Muscle of leg (tissue), 11 donors: ENCODE results near the gene SLC9A5. TPM values are rescaled to one million over a fixed set of nuclear protein-coding genes. Genes with fewer than 3 reads are reported as not detected.
A peak's percentile ranks its signal among the peaks of the same experiment; 100 is the strongest.

Experiments used
- DNase-seq: peaks from one replicate; pipeline ENCODE4 v3.0.0; 2013
- H3K27ac ChIP-seq: one replicate; pipeline ENCODE4 v1.5.1; 2013; ENCODE audit warnings: mild to moderate bottlenecking, low read length, control low read depth
- H3K27me3 ChIP-seq: one replicate; pipeline ENCODE4 v1.6.1; 2013; ENCODE audit warnings: low read length; ENCODE audit not compliant: control insufficient read depth, insufficient read depth
- H3K36me3 ChIP-seq: one replicate; pipeline ENCODE4 v1.6.1; 2013; ENCODE audit warnings: low read length; ENCODE audit not compliant: control insufficient read depth, insufficient read depth
- H3K4me1 ChIP-seq: one replicate; pipeline ENCODE4 v1.6.1; 2013; ENCODE audit warnings: low read length; ENCODE audit not compliant: control insufficient read depth, insufficient read depth
- H3K4me3 ChIP-seq: one replicate; pipeline ENCODE4 v1.5.1; 2013; ENCODE audit warnings: low read length, control low read depth
- H3K9me3 ChIP-seq: replicated peaks from 2 replicates; pipeline ENCODE4 v1.6.1; 2013; ENCODE audit warnings: low read depth, low read length; ENCODE audit not compliant: control insufficient read depth
- WGBS: methylation state at CpG from one replicate; pipeline ENCODE4 v1.1.5; 2013; ENCODE audit warnings: missing lambda C conversion rate; ENCODE audit not compliant: insufficient coverage; 5-methylcytosine and 5-hydroxymethylcytosine counted together
- polyA plus RNA-seq, 8 donors: library from polyadenylated mRNA; unstranded; fragments of 120-200 nt; gene quantifications; one replicate each; pipeline versions ENCODE4 v1.2.1 to v1.2.3, GENCODE V29; 2013; ENCODE audit warnings: inconsistent platforms in 1 of 8, low replicate concordance in 1 of 8; ENCODE audit not compliant: insufficient read length in 8 of 8, insufficient read depth in 1 of 8
- total RNA-seq: library from RNA; stranded (reverse); fragments of 120-200 nt; gene quantifications from one replicate; pipeline ENCODE4 v1.2.4, GENCODE V29; 2013

SLC9A5 gene
- total and polyA plus RNA-seq, 9 donors: 0.40 to 1.8 (median 1.0) TPM

DNA sequence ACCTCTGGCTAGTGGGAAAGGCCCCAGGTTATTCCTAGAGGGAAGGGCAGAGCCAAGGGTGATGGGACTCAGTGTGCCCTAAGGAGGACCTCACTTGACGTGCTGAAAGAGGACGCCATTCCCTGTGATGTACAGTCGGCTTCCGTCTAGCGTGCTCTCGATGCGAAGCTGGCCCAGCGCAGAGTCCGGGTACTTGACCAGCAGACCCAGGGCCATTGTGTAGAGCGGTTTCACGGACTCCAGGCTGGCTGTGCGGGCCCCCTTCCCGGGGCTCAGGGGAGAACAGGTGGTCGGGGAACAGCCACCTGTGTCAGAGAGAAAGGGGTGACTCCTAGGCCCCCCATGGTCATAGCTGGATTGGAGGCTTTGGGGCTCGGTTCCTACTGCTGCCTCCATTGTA is 50.5 kb downstream of the SLC9A5 start:
- H3K36me3 ChIP-seq: no peaks in the 10 kb centered on the region
- H3K27ac ChIP-seq: no peak overlapping the region
- peaks cover 10% of the 10 kb centered on the region for H3K4me1 ChIP-seq
- no peaks in the 10 kb centered on the region for H3K9me3 ChIP-seq
- H3K27me3 ChIP-seq: peaks cover 5% of the 10 kb centered on the region
- 91% methylated on average over 14 of the region's 15 CpGs for WGBS
- DNase-seq: no peak
- no peak overlapping the region for H3K4me3 ChIP-seq

DNA sequence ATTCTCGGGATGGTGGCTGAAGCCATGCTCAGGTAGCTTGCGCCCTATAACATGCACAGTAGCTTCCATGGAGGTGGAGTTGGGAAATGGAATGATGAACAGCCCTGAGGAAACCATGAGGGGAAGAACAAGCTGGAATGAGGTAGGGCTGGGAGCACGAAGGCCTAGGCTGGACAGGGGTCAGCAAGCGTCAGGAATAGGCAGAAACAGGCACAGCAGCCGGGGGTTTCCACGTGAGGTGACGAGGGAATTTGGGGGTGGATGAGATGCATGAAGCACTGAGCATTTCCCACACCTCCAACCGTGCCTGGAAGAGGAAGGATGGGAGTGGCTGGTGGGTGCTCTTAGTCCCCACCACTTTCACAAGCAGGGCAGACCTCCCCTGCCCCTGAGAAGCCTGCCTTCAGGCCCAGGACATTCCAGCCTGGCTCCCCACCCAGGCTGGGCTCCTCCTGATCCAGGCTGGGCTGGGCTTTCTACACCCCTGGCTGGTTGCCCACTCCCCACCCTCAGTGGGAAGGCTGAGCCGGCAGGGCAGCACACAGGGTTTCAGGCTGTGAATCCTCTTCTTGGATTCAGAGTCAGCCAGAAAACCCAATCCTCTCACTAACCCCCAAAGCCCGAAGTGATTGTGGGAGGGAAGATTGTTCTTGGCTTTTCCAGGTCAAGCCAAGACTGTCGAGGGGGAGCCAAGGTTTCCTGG is 52.5 kb downstream of the SLC9A5 start:
- H3K27me3 ChIP-seq: no peaks in the 10 kb centered on the region
- no peak overlapping the region for H3K4me3 ChIP-seq
- no peak overlapping the region for H3K27ac ChIP-seq
- 90% methylated on average over 4 of the region's 11 CpGs for WGBS
- peaks cover 7% of the 10 kb centered on the region for H3K4me1 ChIP-seq
- DNase-seq: peak; percentile 73
- H3K9me3 ChIP-seq: no peaks in the 10 kb centered on the region
- H3K36me3 ChIP-seq: no peaks in the 10 kb centered on the region

DNA sequence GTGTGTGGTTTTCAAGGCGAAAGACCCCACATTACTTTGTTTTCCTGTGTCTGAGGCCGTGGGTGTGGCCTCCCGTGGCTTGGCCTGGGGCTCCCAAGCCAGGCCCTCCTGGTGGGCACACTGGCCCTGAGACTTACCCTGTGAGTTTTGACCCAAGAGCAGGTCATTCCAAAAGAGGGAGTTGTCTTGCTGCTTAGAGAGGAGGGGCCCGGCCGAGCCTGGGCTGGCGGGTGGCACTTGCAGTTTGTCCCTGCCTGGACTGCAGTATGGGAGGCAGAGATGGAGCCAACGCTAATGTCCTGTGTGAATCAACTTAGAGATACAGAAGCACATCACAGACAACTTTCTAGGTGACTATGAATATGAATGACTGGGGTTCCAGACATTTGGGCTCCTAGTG is 53.3 kb downstream of the SLC9A5 start:
- H3K27me3 ChIP-seq: no peaks in the 10 kb centered on the region
- DNase-seq: no peak
- 71% methylated on average over 5 of the region's 7 CpGs for WGBS
- H3K4me3 ChIP-seq: no peak overlapping the region
- no peaks in the 10 kb centered on the region for H3K9me3 ChIP-seq
- no peak overlapping the region for H3K27ac ChIP-seq
- H3K4me1 ChIP-seq: peaks cover 7% of the 10 kb centered on the region
- H3K36me3 ChIP-seq: no peaks in the 10 kb centered on the region

DNA sequence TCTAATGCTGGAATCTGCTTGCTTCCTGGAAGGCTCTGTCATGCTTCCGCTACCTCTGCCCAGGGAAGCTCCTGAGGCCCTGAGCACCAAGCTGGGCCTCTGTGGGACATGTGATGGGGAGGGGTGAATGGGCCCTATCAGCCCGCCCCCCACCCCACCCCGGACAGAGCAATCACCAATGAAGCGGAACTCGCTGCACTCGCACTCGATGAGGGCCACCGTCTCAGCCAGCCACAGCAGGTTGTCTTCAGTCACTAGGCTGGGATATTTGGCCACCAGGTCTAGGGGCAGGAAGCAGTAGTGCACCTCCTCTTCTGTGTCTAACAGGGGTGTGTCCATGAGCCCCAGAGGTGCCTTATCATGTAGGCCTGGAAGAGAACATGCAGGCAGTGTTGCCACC is 54.2 kb downstream of the SLC9A5 start:
- no peaks in the 10 kb centered on the region for H3K9me3 ChIP-seq

DNA sequence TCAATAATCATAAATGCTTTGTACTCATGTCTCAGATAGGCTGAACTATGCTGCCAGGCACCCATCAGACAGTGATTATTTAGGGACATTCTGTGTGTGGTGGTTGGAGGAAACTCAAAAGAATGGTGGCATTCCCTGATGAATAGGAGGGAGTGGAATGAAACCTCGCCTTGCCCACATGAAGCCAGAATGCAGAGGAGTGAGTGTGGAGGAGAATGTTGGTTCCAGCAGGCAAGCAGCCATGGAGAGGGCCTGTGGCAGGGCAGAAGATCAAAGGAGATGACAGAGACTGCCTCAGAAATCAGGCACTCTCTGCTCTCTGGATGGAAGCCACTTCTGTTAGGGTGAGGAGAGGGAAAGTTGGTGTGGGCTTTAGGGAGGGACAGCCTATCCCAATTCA is 55.2 kb downstream of the SLC9A5 start:
- no peaks in the 10 kb centered on the region for H3K9me3 ChIP-seq
- H3K4me1 ChIP-seq: peaks cover 7% of the 10 kb centered on the region
- no peaks in the 10 kb centered on the region for H3K36me3 ChIP-seq
- 57% methylated on average over 1 of the region's 1 CpG for WGBS
- no peak overlapping the region for H3K4me3 ChIP-seq
- no peak for DNase-seq
- no peak overlapping the region for H3K27ac ChIP-seq
- H3K27me3 ChIP-seq: no peaks in the 10 kb centered on the region

More for the DNA sequence above, 54.2 kb downstream of the SLC9A5 start:
- no peak for DNase-seq
- Histone ChIP-seq H3K4me3 (no peak overlapping the region), H3K27ac (no peak overlapping the region), H3K4me1 (peaks cover 7% of the 10 kb centered on the region), H3K36me3 (no peaks in the 10 kb centered on the region), H3K27me3 (no peaks in the 10 kb centered on the region)
- no CpG with 5 or more reads among the region's 8 CpGs for WGBS

DNA sequence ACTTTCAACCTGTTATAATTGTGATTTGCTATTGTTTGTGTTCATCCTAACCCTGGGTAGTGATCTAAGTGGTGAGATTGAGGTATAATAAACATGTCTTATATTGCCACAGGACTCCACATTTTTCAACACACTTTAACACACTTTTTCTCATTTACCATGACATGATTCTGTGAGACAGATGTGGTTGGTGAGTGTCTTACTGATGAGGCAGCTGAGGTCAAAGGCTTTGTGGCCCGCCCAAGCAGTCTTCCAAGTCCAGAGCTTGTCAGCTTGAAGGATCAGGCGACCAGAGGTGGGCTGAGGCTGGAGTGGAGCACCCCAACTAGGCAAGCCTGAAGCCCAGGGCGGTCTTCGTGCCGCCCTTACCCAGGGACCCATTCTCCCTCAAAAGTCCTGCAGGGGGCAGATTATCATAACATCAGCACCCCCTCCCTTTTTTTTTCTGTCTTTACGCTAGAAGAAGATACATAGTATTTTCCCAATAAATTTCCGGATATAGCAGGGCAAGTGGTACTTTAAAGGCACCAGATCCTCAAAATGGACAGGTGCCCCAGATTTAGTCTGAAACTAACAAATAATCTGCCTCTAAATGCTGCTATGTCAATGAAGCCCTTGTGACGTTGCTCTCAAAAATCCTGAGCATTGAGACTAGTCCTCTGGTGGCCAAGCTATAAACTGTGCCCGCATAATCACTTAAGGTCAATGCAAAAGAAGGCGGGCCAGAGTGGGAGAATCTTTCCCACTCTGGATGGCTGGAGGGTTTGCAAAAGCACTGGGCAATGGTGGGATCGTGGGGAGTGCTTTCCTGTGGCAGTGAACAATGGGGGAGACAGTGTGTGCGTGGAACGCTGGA is 56.7 kb downstream of the SLC9A5 start:
- DNase-seq: no peak
- Histone ChIP-seq H3K36me3 (no peaks in the 10 kb centered on the region), H3K27ac (no peak overlapping the region), H3K9me3 (no peaks in the 10 kb centered on the region), H3K4me3 (no peak overlapping the region), H3K4me1 (peaks cover 7% of the 10 kb centered on the region), H3K27me3 (no peaks in the 10 kb centered on the region)
- WGBS: 85% methylated on average over 9 of the region's 13 CpGs

DNA sequence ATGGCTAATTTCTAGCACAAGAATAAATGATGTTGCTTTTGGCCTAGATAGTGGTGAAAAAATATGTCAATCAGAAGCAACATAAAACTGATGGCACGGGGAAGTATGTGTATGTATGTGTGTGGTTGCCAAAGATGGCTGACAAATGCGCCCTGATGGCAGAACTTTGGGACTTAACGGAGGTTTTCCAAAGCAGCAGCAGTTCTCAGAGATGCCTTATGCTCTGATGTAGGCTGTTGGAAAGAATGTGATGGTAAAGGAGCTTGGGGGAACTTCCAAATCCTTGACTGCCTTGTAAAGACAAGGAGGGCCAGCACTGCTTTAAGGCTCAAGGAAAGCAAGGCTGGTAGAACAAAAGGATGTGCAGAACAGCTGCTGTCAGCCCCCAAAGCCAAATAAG is 61.8 kb downstream of the SLC9A5 start:
- DNase-seq: no peak
- WGBS: 77% methylated on average over 3 of the region's 3 CpGs

DNA sequence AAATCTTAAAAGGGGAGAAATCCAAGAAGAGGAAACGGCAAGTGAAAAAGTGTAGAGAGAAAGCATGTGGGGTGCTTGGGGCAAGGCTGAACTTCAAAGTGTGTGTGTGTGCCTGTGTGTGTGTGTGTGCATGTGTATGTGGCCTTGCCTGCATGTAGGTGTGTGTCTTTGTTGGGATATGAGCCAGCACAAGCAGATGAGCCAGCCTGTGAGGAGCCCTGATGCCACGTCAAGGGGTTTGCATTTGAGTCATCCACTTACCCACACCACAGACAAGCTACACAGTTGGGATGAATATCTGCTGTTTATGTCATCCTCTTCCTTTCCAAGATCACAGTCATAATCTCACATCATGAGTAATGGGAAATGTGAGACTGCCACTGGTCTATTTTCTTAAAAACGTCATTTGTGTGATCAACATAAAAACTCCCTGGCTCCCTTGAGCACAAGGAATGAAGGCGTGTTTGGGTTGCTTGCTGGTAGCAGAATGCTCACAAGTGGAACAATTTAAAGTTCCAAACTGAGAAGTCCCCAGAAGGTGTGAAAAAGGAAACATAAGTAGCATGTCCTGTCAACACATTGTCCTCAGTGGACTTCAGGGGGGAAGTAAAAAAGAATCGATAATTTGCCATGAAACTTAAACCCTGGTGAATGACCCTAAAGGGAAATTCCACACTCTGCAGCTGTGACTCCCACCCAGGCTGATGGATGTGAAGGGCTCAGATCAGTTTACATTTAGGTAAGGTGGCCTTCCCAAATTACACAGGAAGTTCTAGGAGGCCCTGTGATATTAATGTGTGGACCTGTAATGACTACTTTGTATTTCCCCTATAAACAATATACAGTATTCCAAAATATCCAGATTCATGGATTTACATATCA is 63.1 kb downstream of the SLC9A5 start:
- Histone ChIP-seq H3K27ac (no peak overlapping the region), H3K4me1 (no peaks in the 10 kb centered on the region), H3K27me3 (peaks cover 3% of the 10 kb centered on the region), H3K36me3 (no peaks in the 10 kb centered on the region), H3K4me3 (no peak overlapping the region), H3K9me3 (no peaks in the 10 kb centered on the region)
- DNase-seq: peak; percentile 74
- 29% methylated on average over 2 of the region's 5 CpGs for WGBS

More for the DNA sequence above, 61.8 kb downstream of the SLC9A5 start:
- Histone ChIP-seq H3K27ac (no peak overlapping the region), H3K36me3 (no peaks in the 10 kb centered on the region), H3K9me3 (no peaks in the 10 kb centered on the region), H3K4me1 (no peaks in the 10 kb centered on the region), H3K27me3 (no peaks in the 10 kb centered on the region), H3K4me3 (no peak overlapping the region)

DNA sequence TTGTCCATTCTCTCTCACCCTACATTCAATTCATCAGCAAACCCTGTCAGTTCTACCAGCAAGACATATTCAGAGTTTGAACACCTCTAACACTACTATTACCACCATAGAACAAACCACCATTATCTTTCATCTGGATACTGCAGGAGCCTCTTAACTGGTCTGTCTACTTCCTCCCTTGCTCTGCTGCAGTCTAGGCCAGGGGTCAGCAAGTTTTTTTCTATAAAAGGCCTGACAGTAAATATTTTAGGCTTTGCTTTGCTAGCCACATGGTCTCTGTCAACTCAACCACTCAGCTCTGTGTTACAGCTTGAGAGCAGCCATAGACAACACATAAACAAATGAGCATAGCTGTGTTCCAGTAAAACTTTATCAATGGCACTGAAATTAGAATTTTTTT is 63.9 kb downstream of the SLC9A5 start:
- Histone ChIP-seq H3K27me3 (peaks cover 3% of the 10 kb centered on the region), H3K27ac (no peak overlapping the region), H3K4me1 (no peaks in the 10 kb centered on the region), H3K9me3 (no peaks in the 10 kb centered on the region), H3K36me3 (no peaks in the 10 kb centered on the region), H3K4me3 (no peak overlapping the region)
- peak; percentile 34 for DNase-seq

DNA sequence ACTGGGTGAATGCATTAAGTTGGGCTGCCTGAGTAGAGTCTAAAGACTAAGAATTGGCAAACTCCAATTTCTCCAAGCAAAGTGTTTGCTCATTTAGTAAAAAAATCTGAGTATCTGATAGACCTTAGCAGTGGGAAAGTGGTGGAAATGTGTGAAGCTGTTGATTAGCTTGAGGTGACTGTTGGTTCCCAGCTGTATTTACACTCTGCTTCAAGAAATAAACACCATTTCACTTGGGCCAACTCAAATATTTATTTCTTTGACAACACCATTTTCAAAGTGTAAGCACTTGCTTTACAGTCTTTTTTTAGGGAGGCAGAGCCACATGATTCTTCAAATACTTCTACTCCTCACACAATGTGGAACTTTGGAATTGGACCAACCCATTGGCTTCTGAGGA is 69.1 kb downstream of the SLC9A5 start:
- Histone ChIP-seq H3K9me3 (no peaks in the 10 kb centered on the region), H3K4me1 (no peaks in the 10 kb centered on the region), H3K4me3 (no peak overlapping the region), H3K27ac (no peak overlapping the region), H3K27me3 (peaks cover 10% of the 10 kb centered on the region), H3K36me3 (no peaks in the 10 kb centered on the region)
- DNase-seq: no peak
